ENCODE measurements around the gene DPH5.
"Not testable (repeated sequence)": the region's sequence is repeated elsewhere in the genome, so short reads cannot be mapped to it uniquely, and the experiment has no call there.

The DPH5 gene

GRCh38 chr1:100979631-100980030 lies 46.0 kb downstream of the DPH5 start:
- DNase-seq, result no peak

GRCh38 chr1:100976936-100977335 lies 48.6 kb downstream of the DPH5 start:
- DNase-seq, result no peak

GRCh38 chr1:100972185-100972584 lies 53.4 kb downstream of the DPH5 start:
- DNase-seq, result no peak

- no peak for DNase-seq
These were observed 54.6 kb downstream of the DPH5 start for GRCh38 chr1:100971021-100971420.

GRCh38 chr1:100969327-100969726 lies 56.3 kb downstream of the DPH5 start:
- DNase-seq, result no peak

GRCh38 chr1:100968621-100969020 lies 57.0 kb downstream of the DPH5 start:
- no peak for DNase-seq

- no peak for DNase-seq
These were observed 65.5 kb downstream of the DPH5 start for GRCh38 chr1:100960098-100960497.

GRCh38 chr1:100959502-100960060 lies 66.0 kb downstream of the DPH5 start:
- no peak for DNase-seq

GRCh38 chr1:100955322-100955721 lies 70.3 kb downstream of the DPH5 start:
- no peak for DNase-seq

GRCh38 chr1:100953960-100954730 lies 71.4 kb downstream of the DPH5 start:
- DNase-seq, result no peak

GRCh38 chr1:100952970-100953369 lies 72.6 kb downstream of the DPH5 start:
- not testable (repeated sequence) for DNase-seq

GRCh38 chr1:100952104-100952745 lies 73.4 kb downstream of the DPH5 start:
- DNase-seq, result no peak

GRCh38 chr1:100950781-100951180 lies 74.8 kb downstream of the DPH5 start:
- no peak for DNase-seq

- no peak for DNase-seq
These were observed 75.2 kb downstream of the DPH5 start for GRCh38 chr1:100950337-100950736.

GRCh38 chr1:100949515-100950158 lies 75.9 kb downstream of the DPH5 start:
- peak; percentile 3 to 63 for DNase-seq

GRCh38 chr1:100948721-100949405 lies 76.7 kb downstream of the DPH5 start:
- not testable (repeated sequence) for DNase-seq

- DNase-seq, result not testable (repeated sequence)
These were observed 77.8 kb downstream of the DPH5 start for GRCh38 chr1:100947816-100948215.

- DNase-seq, result not testable (repeated sequence)
These were observed 79.5 kb downstream of the DPH5 start for GRCh38 chr1:100946064-100946463.

GRCh38 chr1:100943533-100943932 lies 82.1 kb downstream of the DPH5 start:
- DNase-seq, result no peak

- DNase-seq, result no peak
These were observed 83.1 kb downstream of the DPH5 start for GRCh38 chr1:100942304-100943046.

GRCh38 chr1:100941580-100942216 lies 83.9 kb downstream of the DPH5 start:
- no peak for DNase-seq

- no peak for DNase-seq
These were observed 84.5 kb downstream of the DPH5 start for GRCh38 chr1:100941098-100941527.
